ENCODE data around the gene RPS21. TPM values are rescaled to one million over a fixed set of nuclear protein-coding genes. Genes with fewer than 3 reads are reported as not detected.

RPS21 gene
- polyA plus RNA-seq, 1 of the 3 experiments (the other 2 are of a cell fraction) = 16,625 TPM

GRCh38 chr20:62400021-62400420, 13.1 kb downstream of the RPS21 start:
- no peak overlapping the region for H2AFZ ChIP-seq (ENCODE audit: low read depth)
- no peaks in the 10 kb centered on the region for H3F3A ChIP-seq (replicated peaks; ENCODE audit: insufficient read depth)
- no peak for TF ChIP-seq PBX3 (IDR thresholded peaks at IDR 0.05)
- no peak for TF ChIP-seq RXRA (IDR thresholded peaks at IDR 0.05; ENCODE audit: borderline replicate concordance, low read depth)
- no peak for TF ChIP-seq REST (IDR thresholded peaks at IDR 0.05; ENCODE audit: low read depth, low read length)
- no peak for TF ChIP-seq MAX (IDR thresholded peaks at IDR 0.05; ENCODE audit: low read depth)
- no peak for TF ChIP-seq ELF1 (IDR thresholded peaks at IDR 0.05)
- TF ChIP-seq FOXJ3 (CRISPR knock-in tag; IDR thresholded peaks at IDR 0.05) = no peak
- no peak for TF ChIP-seq RAD21 (IDR thresholded peaks at IDR 0.05; ENCODE audit: low read length)
- TF ChIP-seq NRF1 (IDR thresholded peaks at IDR 0.05; ENCODE audit: low read depth, low read length) = no peak
- CTCF ChIA-PET = interaction anchor here (0.9 to 1.6 kb wide), 5 partner anchors 10 to 98 kb away, joined by 3 to 7 read pairs (median 4); partner anchors contain the start of genes ADRM1 and RPS21
- H3K36me3 ChIP-seq (replicated peaks in 1 of 2; ENCODE audit: control insufficient read depth in 1 of 2, insufficient read depth in 2 of 2, low read length in 1 of 2) = no peaks in the 10 kb centered on the region
- H3K9ac ChIP-seq = no peak overlapping the region
- no peaks in the 10 kb centered on the region for H3K9me2 ChIP-seq
- no peak for DNase-seq
- no peaks in the 10 kb centered on the region for H3K9me3 ChIP-seq
- no peak overlapping the region for H3K4me2 ChIP-seq
- H3K27ac ChIP-seq (ENCODE audit: low read depth in 2 of 2, low read length in 1 of 2) = no peak overlapping the region
- POLR2A ChIA-PET = interaction anchor here (1.2 to 2.3 kb wide), 2 partner anchors 10 to 13 kb away, joined by 4 to 12 read pairs; partner anchors contain the start of gene RPS21
- H3K4me3 ChIP-seq (ENCODE audit: low read depth in 2 of 2, low read length in 1 of 2) = no peak overlapping the region
- peaks cover 5% of the 10 kb centered on the region; the same call in 1 of the 2 replicates for H3K79me2 ChIP-seq (ENCODE audit: insufficient read depth)
- WGBS (ENCODE audit: low lambda C conversion rate) = 86% methylated on average over 7 of the region's 7 CpGs
- H3K4me1 ChIP-seq (ENCODE audit: control insufficient read depth in 1 of 2, insufficient read depth in 2 of 2, low read depth in 1 of 2, low read length in 1 of 2) = peaks cover 0 to 21% of the 10 kb centered on the region in 2 experiments; a peak in 1 of 4 replicates
- no peaks in the 10 kb centered on the region for H3K27me3 ChIP-seq (ENCODE audit: insufficient read depth)
- H4K20me1 ChIP-seq (ENCODE audit: insufficient read depth) = no peaks in the 10 kb centered on the region

GRCh38 chr20:62400541-62400940, 13.6 kb downstream of the RPS21 start:
- Histone ChIP-seq H3K9ac (no peak overlapping the region), H3K4me2 (no peak overlapping the region), H3K9me2 (no peaks in the 10 kb centered on the region), H3K79me2 (ENCODE audit: insufficient read depth) (peaks cover 5% of the 10 kb centered on the region; the same call in 1 of the 2 replicates), H3F3A (replicated peaks; ENCODE audit: insufficient read depth) (no peaks in the 10 kb centered on the region), H3K27ac (ENCODE audit: low read depth in 2 of 2, low read length in 1 of 2) (no peak overlapping the region), H3K4me3 (ENCODE audit: low read depth in 2 of 2, low read length in 1 of 2) (no peak overlapping the region), H3K27me3 (ENCODE audit: insufficient read depth) (no peaks in the 10 kb centered on the region), H3K4me1 (ENCODE audit: control insufficient read depth in 1 of 2, insufficient read depth in 2 of 2, low read depth in 1 of 2, low read length in 1 of 2) (peaks cover 0 to 26% of the 10 kb centered on the region in 2 experiments; a peak in 1 of 4 replicates), H4K20me1 (ENCODE audit: insufficient read depth) (peaks cover 2% of the 10 kb centered on the region; the same call in 1 of the 2 replicates), H3K9me3 (no peaks in the 10 kb centered on the region), H3K36me3 (replicated peaks in 1 of 2; ENCODE audit: control insufficient read depth in 1 of 2, insufficient read depth in 2 of 2, low read length in 1 of 2) (no peaks in the 10 kb centered on the region), H2AFZ (ENCODE audit: low read depth) (no peak overlapping the region)
- no peak for DNase-seq
- WGBS (ENCODE audit: low lambda C conversion rate) = 80% methylated on average over 10 of the region's 10 CpGs
- POLR2A ChIA-PET = interaction anchor here (1.2 to 2.3 kb wide), 2 partner anchors 10 to 14 kb away, joined by 4 to 12 read pairs; partner anchors contain the start of gene RPS21
- CTCF ChIA-PET = interaction anchor here (0.9 to 1.4 kb wide), 5 partner anchors 9 to 98 kb away, joined by 3 to 7 read pairs (median 4); partner anchors contain the start of gene ADRM1
- TF ChIP-seq NFIC (IDR thresholded peaks at IDR 0.05; ENCODE audit: borderline replicate concordance) = no peak
- TF ChIP-seq FOXJ3 (CRISPR knock-in tag; IDR thresholded peaks at IDR 0.05) = no peak
- no peak for TF ChIP-seq MXI1 (IDR thresholded peaks at IDR 0.05; ENCODE audit: low read depth, low read length)
- TF ChIP-seq ELF1 (IDR thresholded peaks at IDR 0.05) = no peak
- TF ChIP-seq SIN3A (IDR thresholded peaks at IDR 0.05; ENCODE audit: borderline replicate concordance, low read depth, low read length) = no peak
- TF ChIP-seq RCOR1 (IDR thresholded peaks at IDR 0.05; ENCODE audit: low read length) = no peak
- no peak for TF ChIP-seq RXRA (IDR thresholded peaks at IDR 0.05; ENCODE audit: borderline replicate concordance, low read depth)
- no peak for TF ChIP-seq POLR2AphosphoS5 (IDR thresholded peaks at IDR 0.05; ENCODE audit: low read depth, low read length)
- TF ChIP-seq USF1 (IDR thresholded peaks at IDR 0.05; ENCODE audit: borderline replicate concordance, low read depth) = no peak
- TF ChIP-seq TCF12 (IDR thresholded peaks at IDR 0.05) = no peak
- TF ChIP-seq ZBTB33 (IDR thresholded peaks at IDR 0.05; ENCODE audit: borderline replicate concordance, low read depth) = no peak
- no peak for TF ChIP-seq MEF2A (IDR thresholded peaks at IDR 0.05; ENCODE audit: borderline replicate concordance, low read depth)
- TF ChIP-seq EZH2phosphoT487 (IDR thresholded peaks at IDR 0.05; ENCODE audit: borderline replicate concordance, low read depth) = no peak
- no peak for TF ChIP-seq CHD2 (IDR thresholded peaks at IDR 0.05; ENCODE audit: low read length, partially characterized antibody)
- no peak for TF ChIP-seq YY1 (IDR thresholded peaks at IDR 0.05; ENCODE audit: low read depth)
- TF ChIP-seq RAD21 (IDR thresholded peaks at IDR 0.05; ENCODE audit: low read length) = no peak
- no peak for TF ChIP-seq RFX5 (IDR thresholded peaks at IDR 0.05; ENCODE audit: low read length)
